ENCODE measurements around the gene TMEM255B. TPM values are rescaled to one million over a fixed set of nuclear protein-coding genes. Genes with fewer than 3 reads are reported as not detected.

Gene TMEM255B
- total and polyA plus RNA-seq, 2 of the 4 experiments (the other 2 are of a cell fraction), result 0.36 to 0.94 TPM

DNA sequence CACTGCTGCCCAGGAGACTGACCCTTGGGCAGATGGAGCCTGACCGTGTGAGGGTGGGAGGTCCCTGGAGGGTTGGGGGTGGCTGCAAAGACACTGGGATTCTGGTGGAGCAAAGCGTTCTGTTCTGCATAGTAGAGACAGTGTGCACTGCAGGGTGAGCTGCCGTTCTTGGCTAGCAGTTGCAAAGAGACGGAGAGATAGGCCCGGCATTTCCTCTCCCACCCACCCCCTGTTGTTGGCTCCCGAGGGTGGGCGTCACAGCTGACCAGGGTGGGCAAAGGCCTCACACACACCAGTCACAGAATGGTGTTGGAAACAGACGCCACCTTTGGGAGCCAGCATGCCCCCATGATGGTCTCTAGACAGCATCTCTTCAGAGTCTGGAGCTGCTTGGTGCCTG is 11.4 kb downstream of the TMEM255B start:
- TF ChIP-seq SMC3 (IDR thresholded peaks at IDR 0.05; ENCODE audit: low read depth, low read length) (no peak), MAFK (IDR thresholded peaks at IDR 0.05; ENCODE audit: low read depth, low read length) (no peak), BHLHE40 (IDR thresholded peaks at IDR 0.05; ENCODE audit: low read depth, low read length) (no peak), CEBPB (IDR thresholded peaks at IDR 0.05; ENCODE audit: low read depth, low read length) (no peak)
- Histone ChIP-seq H2BK120ac (ENCODE audit: low read depth, low read length) (no peak overlapping the region), H4K20me1 (ENCODE audit: insufficient read depth, low read length) (no peaks in the 10 kb centered on the region), H3K9me1 (ENCODE audit: insufficient read depth, low read length) (peaks cover 9% of the 10 kb centered on the region), H2BK5ac (ENCODE audit: low read depth, low read length, poor library complexity, severe bottlenecking) (no peak overlapping the region), H3K4me2 (ENCODE audit: low read depth, low read length) (no peak overlapping the region), H3K4ac (ENCODE audit: low read depth, low read length) (no peak overlapping the region), H3K23ac (ENCODE audit: low read depth, low read length) (no peak overlapping the region), H3K27me3 (ENCODE audit: control insufficient read depth, insufficient read depth, low read length) (peaks cover 8% of the 10 kb centered on the region), H4K5ac (ENCODE audit: low read depth, low read length) (no peak overlapping the region), H2BK15ac (ENCODE audit: low read depth, low read length) (no peak overlapping the region), H4K91ac (ENCODE audit: insufficient read depth, low read depth, low read length) (no peak overlapping the region), H3K56ac (ENCODE audit: extremely low read depth, insufficient read depth, low read length) (no peak overlapping the region), H3K9me3 (ENCODE audit: control insufficient read depth, insufficient read depth, low read length) (peaks cover 5% of the 10 kb centered on the region; the same call in 1 of the 2 replicates), H3K14ac (replicated peaks; ENCODE audit: low read depth, low read length) (no peak overlapping the region), H3K36me3 (ENCODE audit: control insufficient read depth, insufficient read depth, low read length) (no peaks in the 10 kb centered on the region), H3K9ac (ENCODE audit: low read depth, low read length) (no peak overlapping the region), H2AK5ac (ENCODE audit: low read depth, low read length) (no peak overlapping the region), H2AFZ (replicated peaks; ENCODE audit: low read length, poor library complexity) (no peak overlapping the region), H4K8ac (ENCODE audit: low read depth in 2 of 2, low read length in 2 of 2) (no peak overlapping the region), H2AK9ac (replicated peaks; ENCODE audit: low read depth, low read length, poor library complexity) (no peak overlapping the region), H3K27ac (ENCODE audit: insufficient read depth, low read length) (no peak overlapping the region), H3K4me3 (ENCODE audit: insufficient read depth, low read depth, low read length) (no peak overlapping the region), H2BK20ac (ENCODE audit: low read depth, low read length) (no peak overlapping the region), H3K18ac (ENCODE audit: low read depth, low read length) (no peak overlapping the region), H3K4me1 (ENCODE audit: control insufficient read depth, insufficient read depth, low read length) (no peaks in the 10 kb centered on the region), H3K79me1 (ENCODE audit: low read depth in 1 of 2, low read length in 2 of 2) (peaks cover 0 to 5% of the 10 kb centered on the region in 2 experiments; a peak in 1 of 4 replicates)
- in situ Hi-C loops (cut with MboI; ENCODE audit: low sequenced_read_pairs) (no loop called here), intact Hi-C loops (cut with micrococcal nuclease) (no loop called here), dilution Hi-C loops (cut with HindIII; ENCODE audit: low sequenced_read_pairs, unreplicated experiment) (no loop called here)
- BruUV-seq (replicated peaks), result no TSS peak
- ChIA-PET CTCF (no interaction called here), POLR2A (ENCODE audit: unreplicated experiment) (no interaction called here)
- no peak for ATAC-seq (ENCODE audit: low read depth)
- no CpG with 5 or more reads among the region's 8 CpGs for WGBS, 2 experiments (ENCODE audit: extremely low coverage in 2 of 2, insufficient read length in 1 of 2)
- no peak for DNase-seq

All from IMR-90 (cell line).